Chondrocyte (in vitro differentiated cells): ENCODE results near the gene EXOC7. TPM values are rescaled to one million over a fixed set of nuclear protein-coding genes. Genes with fewer than 3 reads are reported as not detected.

Experiments
- DNase-seq: peaks from one replicate; pipeline ENCODE4 v3.0.0; 2021; ENCODE audit warnings: mixed read lengths, low spot score
- H3K27ac Mint-ChIP-seq: one replicate; pipeline ENCODE4 v1.8.0; 2021; ENCODE audit warnings: mild to moderate bottlenecking, moderate library complexity, mixed read lengths; ENCODE audit not compliant: unreplicated experiment
- H3K27me3 Mint-ChIP-seq: 2 replicates; pipeline ENCODE4 v1.8.0; 2021; ENCODE audit warnings: low read depth, mixed read lengths
- H3K36me3 Mint-ChIP-seq: 2 replicates; pipeline ENCODE4 v1.8.0; 2021; ENCODE audit warnings: low read depth, mixed read lengths
- H3K4me1 Mint-ChIP-seq: 2 replicates; pipeline ENCODE4 v1.8.0; 2021; ENCODE audit warnings: low read depth, mild to moderate bottlenecking, mixed read lengths
- H3K4me3 Mint-ChIP-seq: one replicate; pipeline ENCODE4 v1.8.0; 2021; ENCODE audit warnings: mild to moderate bottlenecking, moderate library complexity, mixed read lengths; ENCODE audit not compliant: unreplicated experiment
- H3K9me3 Mint-ChIP-seq: 2 replicates; pipeline ENCODE4 v1.8.0; 2021; ENCODE audit warnings: low read depth, mixed read lengths
- CTCF ChIP-seq: fragments of 200-600 bp; sonication (generic); IDR thresholded peaks from 2 replicates; pipeline ENCODE4 v1.5.0; 2021; ENCODE audit warnings: antibody characterized with exemption, mild to moderate bottlenecking, moderate library complexity
- total RNA-seq: library from RNA; stranded (reverse); gene quantifications from 3 replicates; pipeline ENCODE4 v1.2.1, GENCODE V29; 2021

EXOC7 gene
- total RNA-seq, 1 donor from 2014 or later = 131 TPM

- peaks cover 49% of the 10 kb centered on the region for H3K27me3 Mint-ChIP-seq
- H3K4me3 Mint-ChIP-seq = no peak overlapping the region
Measured at GRCh38 chr17:76076146-76076764, 27.3 kb downstream of the EXOC7 start.

DNA sequence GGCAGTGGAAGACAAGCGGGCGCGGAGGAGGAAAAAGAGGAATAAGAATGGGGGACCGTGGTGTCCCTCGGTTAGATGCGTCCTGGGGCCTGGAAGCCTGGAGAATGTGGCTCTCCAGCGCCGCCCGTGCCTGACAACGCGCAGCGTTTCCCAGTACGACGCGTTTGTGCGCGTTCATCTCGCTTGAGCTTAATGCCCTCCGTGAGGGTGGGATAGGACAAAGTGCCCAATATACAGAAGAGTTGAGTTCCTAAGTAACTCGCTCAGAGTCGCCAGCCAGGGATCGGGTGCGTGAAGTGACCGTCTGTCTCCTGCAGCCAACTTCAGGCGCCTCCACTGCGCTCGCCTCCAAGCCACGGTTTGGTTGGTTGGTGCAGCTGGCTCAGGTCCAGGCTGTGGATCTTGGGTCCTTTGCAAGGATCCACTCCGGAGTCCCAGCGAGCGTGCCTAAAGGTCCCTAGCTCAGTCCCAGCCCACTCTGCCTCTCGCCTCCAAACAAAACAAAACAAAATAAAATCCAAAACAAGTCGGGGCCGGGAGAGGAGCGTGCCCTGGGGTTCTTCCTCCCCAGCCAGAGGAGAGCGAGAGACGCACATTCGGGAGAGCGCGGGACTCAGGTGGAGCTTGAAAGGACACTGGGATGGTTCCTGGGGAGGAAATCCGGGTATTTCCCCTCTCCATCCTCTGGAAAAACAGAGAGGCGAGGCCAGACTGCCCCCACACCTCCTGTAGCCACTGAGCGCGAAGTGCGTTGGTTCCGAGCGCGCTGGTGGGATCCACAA lies 28.0 kb downstream of the EXOC7 start:
- peak; percentile 62 for DNase-seq
- Mint-ChIP-seq H3K4me3 (no peak overlapping the region), H3K9me3 (no peaks in the 10 kb centered on the region), H3K27ac (no peak overlapping the region), H3K27me3 (peaks cover 44% of the 10 kb centered on the region), H3K4me1 (peaks cover 29% of the 10 kb centered on the region), H3K36me3 (peaks cover 3% of the 10 kb centered on the region)
- peak; percentile 12 for TF ChIP-seq CTCF

More at GRCh38 chr17:76076146-76076764, 27.3 kb downstream of the EXOC7 start:
- Mint-ChIP-seq H3K4me1 (peaks cover 22% of the 10 kb centered on the region), H3K9me3 (no peaks in the 10 kb centered on the region), H3K27ac (no peak overlapping the region), H3K36me3 (peaks cover 3% of the 10 kb centered on the region)
- peak; percentile 85 for DNase-seq
- TF ChIP-seq CTCF = no peak

- Mint-ChIP-seq H3K27ac (no peak within 1 kb of the TSS), H3K4me1 (peaks cover 37% of the 10 kb centered on the region), H3K9me3 (no peaks in the 10 kb centered on the region), H3K27me3 (peaks cover 44% of the 10 kb centered on the region), H3K4me3 (peak within 1 kb of the TSS; percentile 42), H3K36me3 (peaks cover 3% of the 10 kb centered on the region)
- no peak for TF ChIP-seq CTCF
- peak; percentile 91 for DNase-seq
Measured at GRCh38 chr17:76074390-76075363, 28.9 kb downstream of the EXOC7 start, which contains the start of gene GALR2. TSS of gene GALR2 (plus strand) at chr17:76074781. CDS start at chr17:76074884, 103 bp downstream.

DNA sequence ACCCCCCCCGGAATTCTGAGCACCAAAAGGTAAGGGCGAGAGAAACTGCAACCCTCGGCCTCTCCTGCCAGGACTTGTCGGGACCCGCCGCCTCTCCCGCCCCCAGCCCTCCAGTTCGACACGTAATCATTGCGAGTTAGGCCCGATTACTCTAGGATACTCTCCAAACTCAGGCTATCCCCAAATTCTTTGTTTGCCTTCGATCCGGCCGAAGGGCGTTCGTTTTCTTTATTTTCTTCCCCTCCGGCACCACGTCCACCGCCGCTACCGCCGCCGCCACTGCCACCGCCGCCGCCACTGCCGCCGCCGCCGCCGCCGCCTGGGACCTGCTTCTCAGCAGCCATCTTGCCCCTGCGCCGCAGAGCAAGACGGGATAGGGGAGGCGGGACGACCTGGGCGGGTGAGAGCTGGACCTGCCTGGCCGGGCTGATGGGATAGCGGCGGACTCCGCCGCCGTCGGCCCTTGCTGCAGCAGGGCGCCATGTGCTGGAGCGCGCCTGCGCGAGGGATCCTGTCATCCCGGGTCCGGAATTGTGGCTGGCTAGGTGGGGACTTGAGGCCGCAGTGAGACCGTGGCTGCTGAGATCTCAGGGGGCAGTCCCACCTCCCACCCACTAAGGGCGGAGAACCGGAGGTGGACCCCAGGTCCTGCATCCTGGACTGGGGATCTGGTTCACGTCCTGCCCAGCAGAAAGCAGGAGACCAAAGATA lies 31.3 kb downstream of the EXOC7 start, which contains the start of gene SRP68:
Gene SRP68 (minus strand): TSS at position 370 of the 711 bp plus-strand sequence. CDS start 26 bp downstream, at position 344.
- Mint-ChIP-seq H3K27me3 (peaks cover 28% of the 10 kb centered on the region), H3K4me1 (peaks cover 37% of the 10 kb centered on the region), H3K9me3 (no peaks in the 10 kb centered on the region), H3K4me3 (peak within 1 kb of the TSS; percentile 94), H3K27ac (peak within 1 kb of the TSS; percentile 89), H3K36me3 (peaks cover 6% of the 10 kb centered on the region)
- no peak for TF ChIP-seq CTCF
- peak; percentile 99 for DNase-seq
